ENCODE results near the gene WDR70. TPM values are rescaled to one million over a fixed set of nuclear protein-coding genes. Genes with fewer than 3 reads are reported as not detected.
"Not testable (repeated sequence)": the region's sequence is repeated elsewhere in the genome, so short reads cannot be mapped to it uniquely, and the experiment has no call there.

Gene WDR70
- total RNA-seq, 2 donors from 2014 or later, result 18.0 to 25.3 TPM

GRCh38 chr5:37637165-37637845, 258.2 kb downstream of the WDR70 start:
- H3K4me1 ChIP-seq (ENCODE audit: control insufficient read depth in 1 of 2, low read depth in 2 of 2), result no peaks in the 10 kb centered on the region
- H3K4me3 ChIP-seq, result no peak overlapping the region
- no peaks in the 10 kb centered on the region for H3K36me3 ChIP-seq
- H3K27ac ChIP-seq, result no peak overlapping the region
- H3K27me3 ChIP-seq (replicated peaks; ENCODE audit: insufficient read depth), result no peaks in the 10 kb centered on the region
- no peaks in the 10 kb centered on the region for H3K9me3 ChIP-seq
- ATAC-seq (ENCODE audit: insufficient number of reproducible peaks, low FRiP score, low read depth), result no peak
- no peak for DNase-seq (ENCODE audit: low spot score)
- no peak for TF ChIP-seq CTCF (IDR thresholded peaks at IDR 0.05)

- no peaks in the 10 kb centered on the region for H3K36me3 ChIP-seq
- no peak for DNase-seq (ENCODE audit: low spot score)
- no peaks in the 10 kb centered on the region for H3K4me1 ChIP-seq (ENCODE audit: control insufficient read depth in 1 of 2, low read depth in 2 of 2)
- TF ChIP-seq CTCF (IDR thresholded peaks at IDR 0.05), result no peak
- H3K9me3 ChIP-seq, result no peaks in the 10 kb centered on the region
- H3K27ac ChIP-seq, result no peak overlapping the region
- H3K27me3 ChIP-seq (replicated peaks; ENCODE audit: insufficient read depth), result no peaks in the 10 kb centered on the region
- ATAC-seq (ENCODE audit: insufficient number of reproducible peaks, low FRiP score, low read depth), result no peak
- H3K4me3 ChIP-seq, result no peak overlapping the region
Measured at GRCh38 chr5:37638897-37639296, 259.8 kb downstream of the WDR70 start.

- Histone ChIP-seq H3K27me3 (replicated peaks; ENCODE audit: insufficient read depth) (no peaks in the 10 kb centered on the region), H3K4me3 (no peak overlapping the region), H3K4me1 (ENCODE audit: control insufficient read depth in 1 of 2, low read depth in 2 of 2) (no peaks in the 10 kb centered on the region), H3K36me3 (no peaks in the 10 kb centered on the region), H3K27ac (no peak overlapping the region), H3K9me3 (no peaks in the 10 kb centered on the region)
- ATAC-seq (ENCODE audit: insufficient number of reproducible peaks, low FRiP score, low read depth) (no peak), DNase-seq (ENCODE audit: low spot score) (no peak)
- TF ChIP-seq CTCF (IDR thresholded peaks at IDR 0.05), result no peak
Measured at GRCh38 chr5:37640088-37640487, 261.0 kb downstream of the WDR70 start.

- no peak overlapping the region for H3K4me3 ChIP-seq
- no peak for DNase-seq (ENCODE audit: low spot score)
Measured at GRCh38 chr5:37641933-37642332, 262.8 kb downstream of the WDR70 start.

GRCh38 chr5:37645707-37646106, 266.6 kb downstream of the WDR70 start:
- H3K27me3 ChIP-seq (replicated peaks; ENCODE audit: insufficient read depth), result no peaks in the 10 kb centered on the region
- peaks cover 4% of the 10 kb centered on the region for H3K9me3 ChIP-seq
- no peaks in the 10 kb centered on the region for H3K4me1 ChIP-seq (ENCODE audit: control insufficient read depth in 1 of 2, low read depth in 2 of 2)
- no peak overlapping the region for H3K4me3 ChIP-seq
- no peak for TF ChIP-seq CTCF (IDR thresholded peaks at IDR 0.05)
- no peak overlapping the region for H3K27ac ChIP-seq
- ATAC-seq (ENCODE audit: insufficient number of reproducible peaks, low FRiP score, low read depth) (no peak), DNase-seq (ENCODE audit: low spot score) (no peak)
- no peaks in the 10 kb centered on the region for H3K36me3 ChIP-seq

More at GRCh38 chr5:37641933-37642332, 262.8 kb downstream of the WDR70 start:
- H3K36me3 ChIP-seq, result no peaks in the 10 kb centered on the region
- H3K4me1 ChIP-seq (ENCODE audit: control insufficient read depth in 1 of 2, low read depth in 2 of 2), result no peaks in the 10 kb centered on the region
- no peaks in the 10 kb centered on the region for H3K27me3 ChIP-seq (replicated peaks; ENCODE audit: insufficient read depth)
- no peak for TF ChIP-seq CTCF (IDR thresholded peaks at IDR 0.05)
- no peak overlapping the region for H3K27ac ChIP-seq
- H3K9me3 ChIP-seq, result peaks cover 4% of the 10 kb centered on the region
- no peak for ATAC-seq (ENCODE audit: insufficient number of reproducible peaks, low FRiP score, low read depth)

- not testable (repeated sequence) for H3K4me1 ChIP-seq (ENCODE audit: control insufficient read depth in 1 of 2, low read depth in 2 of 2); DNase-seq (ENCODE audit: low spot score); H3K27ac ChIP-seq; ATAC-seq (ENCODE audit: insufficient number of reproducible peaks, low FRiP score, low read depth); H3K4me3 ChIP-seq; H3K9me3 ChIP-seq; H3K27me3 ChIP-seq (replicated peaks; ENCODE audit: insufficient read depth); H3K36me3 ChIP-seq
Measured at GRCh38 chr5:37654566-37654965, 275.4 kb downstream of the WDR70 start.

Measured in thoracic aorta (tissue), 2 donors.